ENCODE measurements around the gene MED27.

Gene MED27

DNA sequence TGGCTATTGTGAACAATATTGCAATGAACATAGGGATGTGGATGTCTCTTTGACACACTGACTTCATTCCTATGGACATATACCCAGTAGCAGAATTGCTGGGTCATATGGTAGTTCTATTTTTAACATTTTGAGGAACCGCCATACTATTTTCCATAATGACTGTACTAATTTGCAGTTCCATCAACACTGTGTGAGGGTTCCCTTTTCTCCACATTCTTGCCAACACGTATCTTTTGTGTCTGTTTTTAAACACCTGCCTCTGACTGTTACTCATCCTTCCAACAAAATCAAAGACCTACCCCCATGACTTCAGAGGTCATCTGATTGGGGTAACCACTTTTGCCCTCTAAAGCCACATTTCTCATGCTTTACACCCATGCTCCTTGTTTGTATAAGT is 133.5 kb downstream of the MED27 start:
- no peak for TF ChIP-seq NFIC (IDR thresholded peaks at IDR 0.05)
- TF ChIP-seq TEAD4 (IDR thresholded peaks at IDR 0.05) = no peak
- TF ChIP-seq EGR1 (IDR thresholded peaks at IDR 0.05) = no peak
- TF ChIP-seq CEBPB (IDR thresholded peaks at IDR 0.05) = no peak
- no peak for TF ChIP-seq YY1 (IDR thresholded peaks at IDR 0.05; ENCODE audit: low read depth)
- no peak for TF ChIP-seq EP300 (IDR thresholded peaks at IDR 0.05; ENCODE audit: borderline replicate concordance)
- no peak for TF ChIP-seq ZBTB7A (IDR thresholded peaks at IDR 0.05; ENCODE audit: low read depth)
- TF ChIP-seq TAF1 (IDR thresholded peaks at IDR 0.05; ENCODE audit: low read depth) = no peak
- no peak for TF ChIP-seq FOXM1 (IDR thresholded peaks at IDR 0.05; ENCODE audit: borderline replicate concordance, low read depth)
- no peak for TF ChIP-seq TCF12 (IDR thresholded peaks at IDR 0.05; ENCODE audit: low read depth)
- TF ChIP-seq RAD21 (IDR thresholded peaks at IDR 0.05; ENCODE audit: low read depth) = no peak
- TF ChIP-seq, protein P1, sequence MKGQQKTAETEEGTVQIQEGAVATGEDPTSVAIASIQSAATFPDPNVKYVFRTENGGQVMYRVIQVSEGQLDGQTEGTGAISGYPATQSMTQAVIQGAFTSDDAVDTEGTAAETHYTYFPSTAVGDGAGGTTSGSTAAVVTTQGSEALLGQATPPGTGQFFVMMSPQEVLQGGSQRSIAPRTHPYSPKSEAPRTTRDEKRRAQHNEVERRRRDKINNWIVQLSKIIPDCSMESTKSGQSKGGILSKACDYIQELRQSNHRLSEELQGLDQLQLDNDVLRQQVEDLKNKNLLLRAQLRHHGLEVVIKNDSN (IDR thresholded peaks at IDR 0.05) = no peak
- TF ChIP-seq, protein P2, sequence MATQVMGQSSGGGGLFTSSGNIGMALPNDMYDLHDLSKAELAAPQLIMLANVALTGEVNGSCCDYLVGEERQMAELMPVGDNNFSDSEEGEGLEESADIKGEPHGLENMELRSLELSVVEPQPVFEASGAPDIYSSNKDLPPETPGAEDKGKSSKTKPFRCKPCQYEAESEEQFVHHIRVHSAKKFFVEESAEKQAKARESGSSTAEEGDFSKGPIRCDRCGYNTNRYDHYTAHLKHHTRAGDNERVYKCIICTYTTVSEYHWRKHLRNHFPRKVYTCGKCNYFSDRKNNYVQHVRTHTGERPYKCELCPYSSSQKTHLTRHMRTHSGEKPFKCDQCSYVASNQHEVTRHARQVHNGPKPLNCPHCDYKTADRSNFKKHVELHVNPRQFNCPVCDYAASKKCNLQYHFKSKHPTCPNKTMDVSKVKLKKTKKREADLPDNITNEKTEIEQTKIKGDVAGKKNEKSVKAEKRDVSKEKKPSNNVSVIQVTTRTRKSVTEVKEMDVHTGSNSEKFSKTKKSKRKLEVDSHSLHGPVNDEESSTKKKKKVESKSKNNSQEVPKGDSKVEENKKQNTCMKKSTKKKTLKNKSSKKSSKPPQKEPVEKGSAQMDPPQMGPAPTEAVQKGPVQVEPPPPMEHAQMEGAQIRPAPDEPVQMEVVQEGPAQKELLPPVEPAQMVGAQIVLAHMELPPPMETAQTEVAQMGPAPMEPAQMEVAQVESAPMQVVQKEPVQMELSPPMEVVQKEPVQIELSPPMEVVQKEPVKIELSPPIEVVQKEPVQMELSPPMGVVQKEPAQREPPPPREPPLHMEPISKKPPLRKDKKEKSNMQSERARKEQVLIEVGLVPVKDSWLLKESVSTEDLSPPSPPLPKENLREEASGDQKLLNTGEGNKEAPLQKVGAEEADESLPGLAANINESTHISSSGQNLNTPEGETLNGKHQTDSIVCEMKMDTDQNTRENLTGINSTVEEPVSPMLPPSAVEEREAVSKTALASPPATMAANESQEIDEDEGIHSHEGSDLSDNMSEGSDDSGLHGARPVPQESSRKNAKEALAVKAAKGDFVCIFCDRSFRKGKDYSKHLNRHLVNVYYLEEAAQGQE (IDR thresholded peaks at IDR 0.05; ENCODE audit: low read depth) = no peak

DNA sequence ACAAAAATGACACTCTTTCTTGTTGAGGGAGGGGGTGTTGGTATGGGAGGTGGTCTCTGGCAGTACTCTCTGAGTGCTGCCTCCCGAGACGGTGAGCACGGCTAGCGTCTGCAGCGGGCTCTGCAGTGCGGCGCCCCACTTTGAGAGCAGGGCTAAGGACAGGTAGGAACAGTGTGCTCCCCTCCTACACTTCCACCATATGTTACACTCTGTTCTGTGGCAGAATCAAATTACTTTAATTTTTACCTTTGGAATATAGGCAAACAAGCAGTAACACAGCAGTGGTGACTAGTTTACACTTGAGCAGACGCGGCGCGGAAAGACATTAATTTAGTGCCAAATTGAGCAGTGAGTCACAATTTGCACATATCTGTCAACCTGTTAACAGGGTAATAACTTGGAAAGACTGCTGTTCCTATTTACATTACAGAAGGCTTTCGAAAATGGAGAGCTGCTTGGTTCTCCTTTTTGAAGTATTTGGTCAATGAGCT is 136.3 kb downstream of the MED27 start:
- TF ChIP-seq ZBTB7A (IDR thresholded peaks at IDR 0.05; ENCODE audit: low read depth) = no peak

DNA sequence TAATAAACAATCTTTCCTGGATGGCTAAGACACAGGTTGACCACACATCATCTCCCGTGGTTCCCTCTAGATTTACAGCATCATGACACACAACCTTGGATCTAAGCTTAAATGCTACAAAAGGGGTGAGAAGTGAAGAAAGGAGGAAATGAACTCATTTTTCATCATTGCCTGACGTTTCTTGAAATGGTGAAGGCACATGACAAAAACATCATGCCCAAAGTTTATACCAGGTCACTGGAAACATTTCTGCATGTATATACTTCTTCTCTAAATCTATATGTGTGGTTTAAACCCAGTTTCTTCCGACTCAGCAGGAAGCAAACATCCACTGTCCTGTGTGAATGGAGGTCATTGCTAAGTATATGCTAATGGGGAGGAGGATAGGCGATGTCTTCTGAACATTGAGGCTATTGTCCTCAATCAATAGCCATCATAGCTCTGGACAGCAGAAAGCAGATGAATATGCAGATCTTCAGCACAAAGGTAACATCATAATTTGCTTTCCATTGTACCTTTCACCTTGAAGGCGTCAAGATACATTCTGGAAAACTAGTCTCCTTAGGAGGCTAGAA is 137.4 kb downstream of the MED27 start:
- TF ChIP-seq, protein P3, sequence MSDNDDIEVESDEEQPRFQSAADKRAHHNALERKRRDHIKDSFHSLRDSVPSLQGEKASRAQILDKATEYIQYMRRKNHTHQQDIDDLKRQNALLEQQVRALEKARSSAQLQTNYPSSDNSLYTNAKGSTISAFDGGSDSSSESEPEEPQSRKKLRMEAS (IDR thresholded peaks at IDR 0.05) = no peak
- TF ChIP-seq, protein P1 (IDR thresholded peaks at IDR 0.05) = no peak
- TF ChIP-seq TCF12 (IDR thresholded peaks at IDR 0.05; ENCODE audit: low read depth) (no peak), NFIC (IDR thresholded peaks at IDR 0.05) (no peak), FOXM1 (IDR thresholded peaks at IDR 0.05; ENCODE audit: borderline replicate concordance, low read depth) (no peak), EP300 (IDR thresholded peaks at IDR 0.05; ENCODE audit: borderline replicate concordance) (no peak), EGR1 (IDR thresholded peaks at IDR 0.05) (no peak), CEBPB (IDR thresholded peaks at IDR 0.05) (no peak)

DNA sequence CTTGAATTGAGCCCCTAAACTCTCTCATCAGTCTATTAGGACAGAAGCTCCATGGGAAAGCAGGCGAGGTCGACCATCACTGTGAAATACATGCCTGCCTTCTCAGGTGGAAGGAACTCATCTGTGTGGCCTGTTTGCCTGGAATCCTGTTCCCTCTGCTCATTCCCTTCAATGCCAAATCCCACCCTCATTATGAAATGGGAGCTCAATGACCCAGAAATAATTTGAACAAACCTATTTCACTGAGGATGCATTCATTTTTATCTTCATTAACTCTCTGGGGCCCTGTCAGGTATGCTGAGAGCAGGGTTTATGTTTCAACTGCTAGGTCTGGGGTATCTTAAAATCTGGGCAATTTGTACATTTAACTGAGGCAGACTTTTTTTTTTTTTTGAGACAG is 142.2 kb downstream of the MED27 start:
- TF ChIP-seq CREB1 (IDR thresholded peaks at IDR 0.05; ENCODE audit: low read depth) (no peak), YY1 (IDR thresholded peaks at IDR 0.05; ENCODE audit: low read depth) (no peak), RAD21 (IDR thresholded peaks at IDR 0.05; ENCODE audit: low read depth) (no peak), NFIC (IDR thresholded peaks at IDR 0.05) (no peak), TCF12 (IDR thresholded peaks at IDR 0.05; ENCODE audit: low read depth) (no peak), TAF1 (IDR thresholded peaks at IDR 0.05; ENCODE audit: low read depth) (no peak), ZBTB7A (IDR thresholded peaks at IDR 0.05; ENCODE audit: low read depth) (no peak), TEAD4 (IDR thresholded peaks at IDR 0.05) (no peak), FOXM1 (IDR thresholded peaks at IDR 0.05; ENCODE audit: borderline replicate concordance, low read depth) (no peak), CEBPB (IDR thresholded peaks at IDR 0.05) (no peak), EGR1 (IDR thresholded peaks at IDR 0.05) (no peak), EP300 (IDR thresholded peaks at IDR 0.05; ENCODE audit: borderline replicate concordance) (no peak)
- TF ChIP-seq, protein P2 (IDR thresholded peaks at IDR 0.05; ENCODE audit: low read depth) = no peak
- TF ChIP-seq, protein P3 (IDR thresholded peaks at IDR 0.05) = no peak
- TF ChIP-seq, protein P1 (IDR thresholded peaks at IDR 0.05) = no peak

DNA sequence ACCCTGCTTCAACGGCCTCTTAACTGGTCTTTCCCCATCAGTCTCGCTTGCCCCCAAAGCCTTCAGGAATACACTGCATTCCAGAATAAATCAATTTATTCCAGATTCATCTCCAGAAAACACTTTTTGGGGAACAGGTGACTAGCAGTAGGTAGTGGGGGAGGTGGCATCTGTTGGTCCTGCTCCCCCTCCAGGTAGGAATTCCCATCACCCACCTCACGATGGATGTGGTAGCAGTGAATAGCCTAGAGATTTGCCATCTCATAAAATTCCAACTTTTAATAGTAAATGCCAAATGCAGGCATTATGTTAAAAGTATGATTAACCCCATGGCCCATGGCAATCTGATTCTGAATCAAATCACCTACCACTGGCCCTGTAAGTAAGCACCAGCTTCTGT is 142.7 kb downstream of the MED27 start:
- TF ChIP-seq YY1 (IDR thresholded peaks at IDR 0.05; ENCODE audit: low read depth) = no peak
- no peak for TF ChIP-seq FOXM1 (IDR thresholded peaks at IDR 0.05; ENCODE audit: borderline replicate concordance, low read depth)
- no peak for TF ChIP-seq RAD21 (IDR thresholded peaks at IDR 0.05; ENCODE audit: low read depth)
- no peak for TF ChIP-seq TCF12 (IDR thresholded peaks at IDR 0.05; ENCODE audit: low read depth)
- no peak for TF ChIP-seq TAF1 (IDR thresholded peaks at IDR 0.05; ENCODE audit: low read depth)
- no peak for TF ChIP-seq EP300 (IDR thresholded peaks at IDR 0.05; ENCODE audit: borderline replicate concordance)
- TF ChIP-seq, protein P1 (IDR thresholded peaks at IDR 0.05) = no peak
- TF ChIP-seq TEAD4 (IDR thresholded peaks at IDR 0.05) = no peak
- no peak for TF ChIP-seq EGR1 (IDR thresholded peaks at IDR 0.05)
- TF ChIP-seq ZBTB7A (IDR thresholded peaks at IDR 0.05; ENCODE audit: low read depth) = no peak
- TF ChIP-seq, protein P2 (IDR thresholded peaks at IDR 0.05; ENCODE audit: low read depth) = no peak
- TF ChIP-seq CEBPB (IDR thresholded peaks at IDR 0.05) = no peak
- TF ChIP-seq CREB1 (IDR thresholded peaks at IDR 0.05; ENCODE audit: low read depth) = no peak
- no peak for TF ChIP-seq NFIC (IDR thresholded peaks at IDR 0.05)
- TF ChIP-seq, protein P3 (IDR thresholded peaks at IDR 0.05) = no peak

Data from Ishikawa (cell line).